LNCAP (cell line): ENCODE measurements around the gene ANGEL1.

Experiments used
- CTCF ChIP-seq: fragments of 450-650 bp; IDR thresholded peaks from 2 replicates; pipeline ENCODE4 v1.5.1; 2017; ENCODE audit warnings: mild to moderate bottlenecking

Gene ANGEL1, protein sequence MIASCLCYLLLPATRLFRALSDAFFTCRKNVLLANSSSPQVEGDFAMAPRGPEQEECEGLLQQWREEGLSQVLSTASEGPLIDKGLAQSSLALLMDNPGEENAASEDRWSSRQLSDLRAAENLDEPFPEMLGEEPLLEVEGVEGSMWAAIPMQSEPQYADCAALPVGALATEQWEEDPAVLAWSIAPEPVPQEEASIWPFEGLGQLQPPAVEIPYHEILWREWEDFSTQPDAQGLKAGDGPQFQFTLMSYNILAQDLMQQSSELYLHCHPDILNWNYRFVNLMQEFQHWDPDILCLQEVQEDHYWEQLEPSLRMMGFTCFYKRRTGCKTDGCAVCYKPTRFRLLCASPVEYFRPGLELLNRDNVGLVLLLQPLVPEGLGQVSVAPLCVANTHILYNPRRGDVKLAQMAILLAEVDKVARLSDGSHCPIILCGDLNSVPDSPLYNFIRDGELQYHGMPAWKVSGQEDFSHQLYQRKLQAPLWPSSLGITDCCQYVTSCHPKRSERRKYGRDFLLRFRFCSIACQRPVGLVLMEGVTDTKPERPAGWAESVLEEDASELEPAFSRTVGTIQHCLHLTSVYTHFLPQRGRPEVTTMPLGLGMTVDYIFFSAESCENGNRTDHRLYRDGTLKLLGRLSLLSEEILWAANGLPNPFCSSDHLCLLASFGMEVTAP

GRCh38 chr14:76812422-76813383 is at the start of gene ANGEL1:
Gene ANGEL1 (minus strand): TSS chr14:76812882. CDS start chr14:76812827, 55 bp downstream.
- no peak for TF ChIP-seq CTCF

- no peak for TF ChIP-seq CTCF
Observed at GRCh38 chr14:76861574-76862255, 49.0 kb upstream of the ANGEL1 start.

GRCh38 chr14:76856769-76857168 is 44.1 kb upstream of the ANGEL1 start:
- no peak for TF ChIP-seq CTCF

DNA sequence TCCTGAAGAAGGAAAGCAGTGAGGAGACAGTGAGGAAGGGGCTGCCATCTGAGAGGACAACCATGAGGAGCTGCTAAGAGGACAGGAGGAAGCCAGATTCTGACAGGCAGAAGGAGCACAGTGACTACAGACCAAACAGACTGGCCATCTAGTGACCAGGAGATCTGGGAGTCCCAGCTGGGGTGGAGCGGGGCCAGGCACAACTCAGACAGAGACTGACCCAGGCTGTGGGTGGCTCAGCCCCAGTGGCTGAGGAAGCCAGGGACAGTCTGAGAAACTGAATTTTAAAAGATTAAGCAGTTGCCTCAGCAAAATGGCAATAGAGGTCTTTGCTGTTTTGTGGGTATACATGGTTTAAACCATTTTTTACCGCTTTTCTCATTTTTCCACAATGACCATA is 42.4 kb upstream of the ANGEL1 start:
- no peak for TF ChIP-seq CTCF

DNA sequence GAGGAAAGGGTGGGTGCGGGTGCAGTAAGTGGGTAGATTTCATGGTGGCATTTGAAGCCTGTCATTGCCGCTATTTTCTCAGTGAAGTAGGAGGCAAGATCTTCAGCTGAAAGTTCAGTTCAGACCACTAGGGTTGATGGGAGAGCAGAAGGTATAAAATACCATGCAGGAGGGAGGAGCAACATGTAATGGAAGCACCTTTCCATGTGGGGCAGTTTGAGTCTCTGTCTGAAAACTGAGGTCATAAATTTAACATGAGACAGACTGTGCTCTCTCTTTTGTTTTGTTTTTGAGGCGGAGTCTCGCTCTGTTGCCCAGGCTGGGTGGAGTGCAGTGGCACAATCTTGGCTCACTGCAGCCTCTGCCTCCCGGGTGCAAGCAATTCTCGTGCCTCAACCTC is 36.2 kb upstream of the ANGEL1 start:
- TF ChIP-seq CTCF = no peak

DNA sequence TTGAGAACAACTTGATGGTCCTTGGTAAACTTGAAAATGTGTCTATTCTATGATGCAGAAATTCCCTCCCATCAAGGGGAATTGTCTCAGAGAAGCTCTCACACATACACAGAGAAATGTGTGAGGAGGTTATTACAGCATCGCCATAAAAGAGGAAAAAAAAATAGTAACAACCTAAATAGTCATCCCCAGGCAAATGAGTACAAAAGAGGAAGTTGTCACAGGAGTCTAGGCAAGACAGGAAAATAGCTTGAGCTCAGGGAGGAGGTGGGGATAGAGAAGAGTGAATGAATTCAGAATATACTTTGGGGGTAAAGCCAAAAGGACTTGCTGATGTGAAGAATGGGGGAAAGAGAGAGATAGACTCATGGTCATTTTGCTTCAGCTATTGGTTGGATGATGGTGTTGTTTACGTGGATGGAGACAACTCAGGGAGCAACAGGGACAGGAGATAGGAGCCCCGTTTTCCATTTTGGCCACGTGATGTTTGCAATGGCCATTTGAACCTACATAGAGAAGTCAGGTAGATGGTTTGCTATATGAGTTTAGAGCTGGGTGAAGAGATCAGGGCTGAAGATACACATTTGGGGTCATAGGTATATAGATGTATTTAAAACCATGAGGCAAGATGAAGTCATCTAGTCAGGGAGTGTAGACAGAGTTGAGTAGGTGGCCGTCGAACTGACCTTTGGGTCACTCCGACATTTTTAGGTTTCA is 33.8 kb upstream of the ANGEL1 start:
- TF ChIP-seq CTCF = no peak
